Measurements from ENCODE around the gene HLA-DQB2.

DNA sequence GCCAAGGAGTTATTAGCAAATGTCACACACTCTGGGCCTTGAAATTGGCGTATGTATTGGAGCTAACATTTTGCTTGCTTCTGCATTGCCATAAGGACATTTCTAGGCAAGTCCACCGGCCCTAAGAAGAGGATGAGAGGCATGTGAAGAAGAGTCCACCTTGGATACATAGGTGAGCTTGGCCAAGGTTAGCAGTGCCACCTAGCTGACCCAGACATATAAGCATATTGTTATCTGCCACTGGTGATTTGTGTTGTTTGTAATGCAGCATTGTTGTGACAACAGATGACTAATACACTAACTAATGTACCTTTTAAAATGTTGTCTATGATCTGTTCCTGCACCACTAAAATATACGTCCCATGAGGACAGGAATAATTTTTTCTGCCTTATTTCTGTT lies 46.9 kb downstream of the HLA-DQB2 start:
- TF ChIP-seq, protein P1, sequence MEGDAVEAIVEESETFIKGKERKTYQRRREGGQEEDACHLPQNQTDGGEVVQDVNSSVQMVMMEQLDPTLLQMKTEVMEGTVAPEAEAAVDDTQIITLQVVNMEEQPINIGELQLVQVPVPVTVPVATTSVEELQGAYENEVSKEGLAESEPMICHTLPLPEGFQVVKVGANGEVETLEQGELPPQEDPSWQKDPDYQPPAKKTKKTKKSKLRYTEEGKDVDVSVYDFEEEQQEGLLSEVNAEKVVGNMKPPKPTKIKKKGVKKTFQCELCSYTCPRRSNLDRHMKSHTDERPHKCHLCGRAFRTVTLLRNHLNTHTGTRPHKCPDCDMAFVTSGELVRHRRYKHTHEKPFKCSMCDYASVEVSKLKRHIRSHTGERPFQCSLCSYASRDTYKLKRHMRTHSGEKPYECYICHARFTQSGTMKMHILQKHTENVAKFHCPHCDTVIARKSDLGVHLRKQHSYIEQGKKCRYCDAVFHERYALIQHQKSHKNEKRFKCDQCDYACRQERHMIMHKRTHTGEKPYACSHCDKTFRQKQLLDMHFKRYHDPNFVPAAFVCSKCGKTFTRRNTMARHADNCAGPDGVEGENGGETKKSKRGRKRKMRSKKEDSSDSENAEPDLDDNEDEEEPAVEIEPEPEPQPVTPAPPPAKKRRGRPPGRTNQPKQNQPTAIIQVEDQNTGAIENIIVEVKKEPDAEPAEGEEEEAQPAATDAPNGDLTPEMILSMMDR (conservative IDR thresholded peaks at IDR 0.05; ENCODE audit: low read length), result peak; percentile 23; the same call in 1 of the 2 replicates
- no peak for TF ChIP-seq EZH2phosphoT487 (IDR thresholded peaks at IDR 0.05; ENCODE audit: borderline replicate concordance)
